ENCODE measurements around the gene ZSCAN5A.
"Not testable (repeated sequence)": the region's sequence is repeated elsewhere in the genome, so short reads cannot be mapped to it uniquely, and the experiment has no call there.

The ZSCAN5A gene

GRCh38 chr19:56269348-56269747, 45.3 kb downstream of the ZSCAN5A start:
- DNase-seq, result no peak

GRCh38 chr19:56266051-56266450, 48.6 kb downstream of the ZSCAN5A start:
- no peak for DNase-seq

- no peak for DNase-seq
Measured at GRCh38 chr19:56263319-56263718, 51.3 kb downstream of the ZSCAN5A start.

GRCh38 chr19:56261932-56262331, 52.7 kb downstream of the ZSCAN5A start:
- not testable (repeated sequence) for DNase-seq

- DNase-seq, result no peak
Measured at GRCh38 chr19:56261145-56261544, 53.5 kb downstream of the ZSCAN5A start.

- no peak for DNase-seq
Measured at GRCh38 chr19:56258272-56258671, 56.4 kb downstream of the ZSCAN5A start.

- DNase-seq, result peak; percentile 43
Measured at GRCh38 chr19:56253737-56254136, 60.9 kb downstream of the ZSCAN5A start.

- peak; percentile 7 for DNase-seq
Measured at GRCh38 chr19:56252699-56253422, 61.8 kb downstream of the ZSCAN5A start.

- not testable (repeated sequence) for DNase-seq
Measured at GRCh38 chr19:56248736-56249338, 65.8 kb downstream of the ZSCAN5A start.

- DNase-seq, result not testable (repeated sequence)
Measured at GRCh38 chr19:56245764-56246163, 68.9 kb downstream of the ZSCAN5A start.

- DNase-seq, result no peak
Measured at GRCh38 chr19:56245121-56245740, 69.4 kb downstream of the ZSCAN5A start.

GRCh38 chr19:56223481-56223880, 91.2 kb downstream of the ZSCAN5A start:
- DNase-seq, result no peak

- DNase-seq, result no peak
Measured at GRCh38 chr19:56222901-56223300, 91.7 kb downstream of the ZSCAN5A start.

- DNase-seq, result no peak
Measured at GRCh38 chr19:56221851-56222250, 92.8 kb downstream of the ZSCAN5A start.

- DNase-seq, result not testable (repeated sequence)
Measured at GRCh38 chr19:56221442-56221841, 93.2 kb downstream of the ZSCAN5A start.

GRCh38 chr19:56218961-56219360, 95.7 kb downstream of the ZSCAN5A start:
- DNase-seq, result no peak

GRCh38 chr19:56217039-56217949, 97.3 kb downstream of the ZSCAN5A start:
- DNase-seq, result no peak

- no peak for DNase-seq
Measured at GRCh38 chr19:56211718-56212117, 102.9 kb downstream of the ZSCAN5A start.

- not testable (repeated sequence) for DNase-seq
Measured at GRCh38 chr19:56210036-56210435, 104.6 kb downstream of the ZSCAN5A start.

- DNase-seq, result no peak
Measured at GRCh38 chr19:56209091-56209490, 105.5 kb downstream of the ZSCAN5A start.

GRCh38 chr19:56207581-56207980, 107.1 kb downstream of the ZSCAN5A start:
- not testable (repeated sequence) for DNase-seq

- no peak for DNase-seq
Measured at GRCh38 chr19:56201973-56202372, 112.7 kb downstream of the ZSCAN5A start, which contains the start of gene ZSCAN5C. ZSCAN5C (plus strand) TSS chr19:56202273; CDS start chr19:56205914, 3,641 bp downstream.

GRCh38 chr19:56199687-56200086, 115.0 kb downstream of the ZSCAN5A start:
- no peak for DNase-seq
